Natural killer cell (primary cell): ENCODE data around the gene PRCP. TPM values are rescaled to one million over a fixed set of nuclear protein-coding genes. Genes with fewer than 3 reads are reported as not detected.

ENCODE experiments used
- ATAC-seq, 3 donors: fragments of 150-1000 bp in 2 of 3; fragments of 200-7000 bp in 1 of 3; cut with Tn5 transposase; 1 replicate in 1 of 3; 2 replicates in 2 of 3; pipeline ENCODE4 v1.10.0; 2021; ENCODE audit warnings: mild to moderate bottlenecking in 2 of 3, moderate library complexity in 2 of 3
- DNase-seq, 2 donors: peaks; one replicate each; pipeline versions ENCODE4 v3.0.0 to v3.0.0-alpha.2; 2013 to 2021; ENCODE audit warnings: mixed read lengths in 1 of 2
- H3K27ac ChIP-seq: one replicate; pipeline ENCODE4 v1.5.1; 2013; ENCODE audit warnings: mild to moderate bottlenecking, low read length
- H3K27me3 ChIP-seq: one replicate; pipeline ENCODE4 v1.6.1; 2013; ENCODE audit warnings: low read length; ENCODE audit not compliant: control insufficient read depth, insufficient read depth
- H3K36me3 ChIP-seq: one replicate; pipeline ENCODE4 v1.6.1; 2013; ENCODE audit warnings: low read length; ENCODE audit not compliant: control insufficient read depth, insufficient read depth
- H3K4me1 ChIP-seq: one replicate; pipeline ENCODE4 v1.6.1; 2013; ENCODE audit warnings: low read length; ENCODE audit not compliant: control insufficient read depth, insufficient read depth
- H3K4me3 ChIP-seq: one replicate; pipeline ENCODE4 v1.5.1; 2013; ENCODE audit warnings: low read length
- H3K9me3 ChIP-seq: one replicate; pipeline ENCODE4 v1.6.1; 2013; ENCODE audit warnings: low read length; ENCODE audit not compliant: control insufficient read depth, insufficient read depth
- H3K27ac Mint-ChIP-seq, 2 donors: one replicate each; pipeline ENCODE4 v1.8.0; 2022; ENCODE audit warnings: mild to moderate bottlenecking in 2 of 2, mixed read lengths in 2 of 2, moderate library complexity in 1 of 2
- H3K27me3 Mint-ChIP-seq, 2 donors: one replicate each; pipeline ENCODE4 v1.8.0; 2022; ENCODE audit warnings: low read depth in 2 of 2, mixed read lengths in 2 of 2
- H3K36me3 Mint-ChIP-seq: one replicate; pipeline ENCODE4 v1.8.0; 2022; ENCODE audit warnings: mixed read lengths
- H3K4me1 Mint-ChIP-seq, 2 donors: one replicate each; pipeline ENCODE4 v1.8.0; 2022; ENCODE audit warnings: mixed read lengths in 2 of 2
- H3K4me3 Mint-ChIP-seq: one replicate; pipeline ENCODE4 v1.8.0; 2022; ENCODE audit warnings: mild to moderate bottlenecking, moderate library complexity, mixed read lengths
- H3K9me3 Mint-ChIP-seq, 2 donors: one replicate each; pipeline ENCODE4 v1.8.0; 2022; ENCODE audit warnings: mixed read lengths in 2 of 2
- CTCF ChIP-seq: fragments of 200-600 bp; IDR thresholded peaks from one replicate; pipeline ENCODE4 v1.8.0; 2022; ENCODE audit warnings: antibody characterized with exemption
- WGBS: methylation state at CpG from one replicate; pipeline ENCODE4 v1.1.7; 2013; ENCODE audit warnings: missing lambda C conversion rate; ENCODE audit not compliant: insufficient coverage; 5-methylcytosine and 5-hydroxymethylcytosine counted together
- intact Hi-C: fragments of 100-400 bp; cut with micrococcal nuclease; formaldehyde crosslinking; loops from one replicate; pipeline ENCODE4 v1.14.2; 2022
- total RNA-seq, 4 donors: library from RNA; stranded (reverse); fragments of 120-200 nt in 1 of 4; gene quantifications; one replicate each; pipeline versions ENCODE4 v1.2.3 to v1.2.4, GENCODE V29; 2013 to 2022

The PRCP gene
- total RNA-seq, 3 donors from 2014 or later (not counting 1 experiment from before 2014, with no cell fraction given), result 28.1 to 30.0 (median 30.0) TPM

GRCh38 chr11:82794490-82794889 lies 105.7 kb downstream of the PRCP start:
- Mint-ChIP-seq H3K27me3 (peaks cover 3 to 6% of the 10 kb centered on the region in 2 donors), H3K4me3 (no peak overlapping the region), H3K4me1 (no peaks in the 10 kb centered on the region), H3K27ac (no peak overlapping the region), H3K36me3 (no peaks in the 10 kb centered on the region), H3K9me3 (no peaks in the 10 kb centered on the region)
- no peak overlapping the region for H3K27ac ChIP-seq
- H3K27me3 ChIP-seq, result no peaks in the 10 kb centered on the region
- WGBS, result 80% methylated on average over 3 of the region's 3 CpGs
- no peak for ATAC-seq
- no peak for TF ChIP-seq CTCF
- H3K4me1 ChIP-seq, result no peaks in the 10 kb centered on the region
- no peaks in the 10 kb centered on the region for H3K36me3 ChIP-seq
- no peaks in the 10 kb centered on the region for H3K9me3 ChIP-seq
- no peak for DNase-seq
- no peak overlapping the region for H3K4me3 ChIP-seq
- intact Hi-C loops, result no loop called here

- DNase-seq (no peak), ATAC-seq (no peak)
- Mint-ChIP-seq H3K27me3 (peaks cover 0 to 3% of the 10 kb centered on the region in 2 donors), H3K4me1 (no peaks in the 10 kb centered on the region), H3K4me3 (no peak overlapping the region), H3K36me3 (no peaks in the 10 kb centered on the region), H3K27ac (no peak overlapping the region), H3K9me3 (no peaks in the 10 kb centered on the region)
- WGBS, result 52% methylated on average over 4 of the region's 6 CpGs
- no peak overlapping the region for H3K4me3 ChIP-seq
- intact Hi-C loops, result no loop called here
- no peaks in the 10 kb centered on the region for H3K36me3 ChIP-seq
- H3K9me3 ChIP-seq, result no peaks in the 10 kb centered on the region
- no peaks in the 10 kb centered on the region for H3K4me1 ChIP-seq
- H3K27me3 ChIP-seq, result no peaks in the 10 kb centered on the region
- no peak overlapping the region for H3K27ac ChIP-seq
- TF ChIP-seq CTCF, result no peak
Observed at GRCh38 chr11:82792822-82793569, 107.2 kb downstream of the PRCP start.

- no peak for DNase-seq
- no peak overlapping the region for H3K27ac ChIP-seq
- WGBS, result 95% methylated on average over 3 of the region's 5 CpGs
- Mint-ChIP-seq H3K36me3 (no peaks in the 10 kb centered on the region), H3K27ac (no peak overlapping the region), H3K9me3 (no peaks in the 10 kb centered on the region), H3K4me1 (no peaks in the 10 kb centered on the region), H3K27me3 (peaks cover 0 to 2% of the 10 kb centered on the region in 2 donors), H3K4me3 (no peak overlapping the region)
- H3K36me3 ChIP-seq, result no peaks in the 10 kb centered on the region
- no peaks in the 10 kb centered on the region for H3K9me3 ChIP-seq
- no peaks in the 10 kb centered on the region for H3K4me1 ChIP-seq
- H3K27me3 ChIP-seq, result no peaks in the 10 kb centered on the region
- intact Hi-C loops, result no loop called here
- no peak overlapping the region for H3K4me3 ChIP-seq
- ATAC-seq, result peak in 1 of 3 donors; percentile 30
- no peak for TF ChIP-seq CTCF
Observed at GRCh38 chr11:82792319-82792718, 107.9 kb downstream of the PRCP start.

GRCh38 chr11:82791779-82792178 lies 108.5 kb downstream of the PRCP start:
- no peak overlapping the region for H3K27ac ChIP-seq
- H3K27ac Mint-ChIP-seq, result no peak overlapping the region
- H3K4me3 ChIP-seq, result no peak overlapping the region
- WGBS, result 49% methylated on average over 3 of the region's 4 CpGs
- H3K4me1 Mint-ChIP-seq, result no peaks in the 10 kb centered on the region
- no peak for TF ChIP-seq CTCF
- DNase-seq (no peak), ATAC-seq (no peak)
- H3K27me3 ChIP-seq, result no peaks in the 10 kb centered on the region
- no peaks in the 10 kb centered on the region for H3K36me3 ChIP-seq
- H3K9me3 ChIP-seq, result no peaks in the 10 kb centered on the region
- H3K4me1 ChIP-seq, result no peaks in the 10 kb centered on the region
- intact Hi-C loops, result no loop called here
- H3K4me3 Mint-ChIP-seq, result no peak overlapping the region
- no peaks in the 10 kb centered on the region for H3K27me3 Mint-ChIP-seq
- no peaks in the 10 kb centered on the region for H3K9me3 Mint-ChIP-seq
- no peaks in the 10 kb centered on the region for H3K36me3 Mint-ChIP-seq
